EH (cell line): ENCODE measurements around the gene GRM7.

Source experiments
- DNase-seq: peaks from one replicate; pipeline ENCODE4 v3.0.0-alpha.2; 2015; ENCODE audit warnings: low read depth

The GRM7 gene

DNA sequence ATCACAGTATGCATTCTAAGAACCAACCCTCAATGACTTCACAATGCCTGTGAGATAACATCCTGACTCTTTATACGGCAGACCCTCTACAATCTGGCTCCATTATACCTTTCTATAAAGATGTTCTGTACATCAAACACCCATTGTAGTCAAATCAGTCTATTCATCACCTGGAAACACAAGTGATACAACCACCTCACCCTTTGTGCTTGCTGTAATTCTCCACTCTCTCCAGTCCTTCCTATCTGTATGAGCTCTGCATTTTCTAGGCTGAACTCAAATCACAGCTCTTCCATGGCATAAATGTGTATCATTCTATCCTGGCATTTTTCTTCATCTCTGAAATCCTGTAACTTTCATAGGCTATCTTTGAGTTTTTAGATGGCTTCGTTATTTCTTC lies 539.4 kb downstream of the GRM7 start:
- no peak for DNase-seq

DNA sequence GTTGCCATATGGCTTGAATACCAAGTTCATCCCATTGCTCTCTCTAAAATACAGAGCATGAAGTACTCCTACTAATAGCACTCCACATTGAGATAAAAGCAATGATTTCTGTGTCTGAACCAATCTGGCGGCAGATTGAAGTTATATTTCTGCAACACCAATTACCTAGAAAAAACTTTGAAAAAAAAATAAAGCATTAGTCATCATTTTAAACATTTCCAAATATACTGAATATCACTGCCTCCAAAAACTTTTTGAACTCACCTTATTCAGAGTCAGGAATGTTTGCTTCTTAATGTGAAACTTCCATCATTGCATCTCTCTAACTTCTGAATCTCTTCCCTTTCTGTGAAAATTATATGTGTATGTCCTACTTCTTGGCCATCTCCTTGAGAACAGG lies 540.5 kb downstream of the GRM7 start:
- DNase-seq = no peak

DNA sequence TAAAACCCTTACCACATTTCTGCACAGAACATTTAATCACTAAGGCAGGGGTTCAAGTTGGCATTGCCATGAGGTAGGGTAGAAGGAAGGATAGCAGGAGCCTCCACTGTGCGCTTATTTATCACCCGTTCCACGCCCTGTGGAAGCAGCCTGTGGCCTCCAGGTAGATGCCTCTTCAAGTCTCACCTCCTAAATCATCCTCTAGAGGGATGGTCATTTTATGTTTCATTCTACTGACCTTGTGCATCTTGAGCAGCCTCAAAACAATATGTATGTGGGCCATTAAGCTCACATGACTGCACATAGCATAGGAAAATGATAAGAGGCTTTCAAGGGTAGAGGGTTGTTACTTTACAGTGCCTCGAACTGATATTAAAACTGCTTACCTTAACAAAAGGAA lies 546.2 kb downstream of the GRM7 start:
- no peak for DNase-seq

DNA sequence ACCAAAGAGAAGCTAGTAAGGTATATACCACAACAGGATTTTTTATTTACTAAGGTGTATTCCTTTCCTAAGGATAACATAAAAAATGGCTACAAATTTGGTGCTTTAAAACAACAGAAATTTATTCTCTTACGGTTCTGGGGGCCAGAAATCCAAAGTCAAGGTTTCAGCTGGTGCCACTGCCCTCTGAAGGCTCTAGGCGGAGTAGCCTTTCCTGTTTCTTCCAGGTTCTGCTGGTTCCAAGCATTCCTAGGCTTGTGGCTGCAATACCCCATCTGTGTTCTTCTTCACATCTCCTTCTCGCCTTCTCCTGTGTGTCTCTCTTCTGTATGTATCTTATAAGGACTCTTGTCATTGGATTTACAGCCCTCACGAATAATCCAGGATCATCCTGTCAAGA lies 549.9 kb downstream of the GRM7 start:
- no peak for DNase-seq

DNA sequence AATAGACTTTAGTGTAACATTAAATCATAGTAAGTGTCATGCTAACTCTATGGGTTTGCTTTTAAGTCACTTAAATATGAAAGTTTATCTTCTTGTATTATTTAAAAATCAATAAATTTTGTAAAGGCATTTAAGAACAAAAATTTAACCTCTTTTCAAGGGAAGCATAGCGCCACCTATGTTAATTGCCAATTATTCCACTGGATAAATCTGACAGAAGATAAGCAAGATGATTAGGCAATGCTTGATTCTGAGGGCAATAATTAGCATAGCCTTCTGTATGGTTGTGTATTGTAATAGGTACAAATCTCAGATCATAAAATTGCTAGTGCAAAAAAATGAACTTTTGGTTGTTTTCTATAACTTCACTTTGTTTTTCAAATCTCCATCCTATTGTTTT lies 560.1 kb downstream of the GRM7 start:
- DNase-seq = no peak

DNA sequence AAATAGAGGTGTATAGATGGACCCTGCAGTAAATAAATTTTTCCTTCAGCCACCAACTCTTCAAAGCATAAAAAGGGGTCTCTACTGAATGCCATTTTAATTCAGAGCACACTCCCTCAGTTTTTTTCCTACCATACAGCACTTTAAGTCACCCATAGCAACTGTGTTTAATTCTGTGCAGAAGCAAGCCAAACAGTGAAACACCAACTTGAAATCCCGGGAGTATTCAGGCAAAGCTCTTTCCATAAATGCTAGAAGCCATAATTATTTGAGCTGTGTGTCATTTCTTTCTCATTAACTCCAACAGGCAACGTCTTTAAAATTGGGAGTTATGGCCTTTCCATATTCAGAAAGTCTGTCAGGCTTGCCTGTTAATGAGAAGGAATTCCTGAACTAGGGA lies 562.1 kb downstream of the GRM7 start:
- DNase-seq = no peak

DNA sequence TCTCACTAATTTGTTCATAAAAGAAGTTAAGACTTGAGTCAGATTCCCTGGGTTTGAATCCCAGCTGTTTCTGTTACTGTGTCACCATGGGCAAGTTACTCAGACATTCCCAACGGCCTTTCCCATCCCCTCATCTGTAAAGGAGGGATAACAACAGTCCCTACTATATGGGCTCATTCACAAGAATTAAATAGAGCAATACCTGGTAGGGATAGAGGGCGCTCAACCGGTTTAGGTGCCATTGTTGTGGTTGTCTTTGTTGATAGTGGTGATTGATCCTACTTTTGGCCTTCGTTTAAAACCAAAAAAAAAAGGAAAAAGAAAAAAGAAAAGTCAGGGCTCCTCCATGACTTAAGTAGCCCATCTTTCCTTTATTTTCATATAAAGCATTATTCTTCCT lies 563.1 kb downstream of the GRM7 start:
- DNase-seq = no peak

DNA sequence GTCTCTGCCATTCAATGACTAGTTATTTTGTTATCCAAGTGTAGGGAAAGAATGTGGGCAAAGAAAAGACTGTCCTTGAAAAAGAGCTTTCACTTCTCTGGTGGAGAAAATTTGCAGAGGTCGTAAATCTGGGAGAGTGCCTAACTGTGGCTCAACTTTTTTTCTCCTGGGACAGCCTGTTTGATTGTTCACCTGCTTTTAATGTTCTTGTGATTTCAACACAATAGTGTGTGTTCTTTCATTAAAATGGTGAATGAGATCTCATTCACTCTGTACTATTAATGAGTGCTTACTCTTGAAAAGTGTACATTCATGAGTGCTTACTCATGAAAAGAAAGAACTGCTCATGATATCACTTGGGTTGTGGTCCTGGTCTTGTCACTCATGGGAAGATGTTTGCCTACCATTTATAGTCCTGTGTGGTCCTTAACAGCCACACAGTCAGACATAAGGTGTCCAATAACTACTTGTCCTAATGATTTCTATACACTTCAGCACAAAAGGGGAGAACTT lies 567.3 kb downstream of the GRM7 start:
- DNase-seq = no peak

DNA sequence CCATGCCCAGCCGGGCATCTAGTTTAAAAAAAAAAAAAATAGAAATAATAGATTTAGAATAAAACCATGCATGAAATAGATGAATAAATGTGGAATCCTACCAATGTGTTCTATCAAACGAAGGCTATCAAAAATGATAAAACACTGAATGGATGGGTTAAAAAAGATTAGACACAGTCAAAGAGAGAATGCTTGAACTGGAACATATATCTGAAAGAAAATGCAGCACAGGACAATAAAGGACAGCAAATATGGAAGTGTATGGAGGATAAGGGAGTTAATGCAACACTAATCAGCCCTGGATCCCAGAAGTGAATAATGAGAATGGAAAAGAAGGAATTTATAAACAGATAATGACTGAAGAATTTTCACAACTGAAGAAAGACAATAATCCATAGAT lies 571.7 kb downstream of the GRM7 start:
- no peak for DNase-seq

DNA sequence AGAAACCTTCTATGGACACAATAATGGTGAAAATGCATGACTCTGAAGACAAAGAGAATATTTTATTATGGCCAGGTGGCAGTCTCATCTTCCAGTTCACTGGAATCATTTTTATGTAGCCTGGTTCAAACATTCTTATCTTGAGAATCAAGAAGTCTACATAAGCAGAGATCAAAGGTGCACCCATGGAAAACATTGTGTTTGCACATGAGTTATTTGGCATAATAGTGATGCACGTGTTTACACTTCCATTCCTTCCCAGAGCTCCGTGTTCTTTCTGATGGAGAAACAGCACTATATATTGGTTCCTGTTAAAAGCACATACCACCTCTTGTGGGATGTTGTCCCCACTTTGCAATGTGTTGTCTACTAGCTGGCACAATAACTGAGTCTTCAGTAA lies 572.2 kb downstream of the GRM7 start:
- DNase-seq = no peak

DNA sequence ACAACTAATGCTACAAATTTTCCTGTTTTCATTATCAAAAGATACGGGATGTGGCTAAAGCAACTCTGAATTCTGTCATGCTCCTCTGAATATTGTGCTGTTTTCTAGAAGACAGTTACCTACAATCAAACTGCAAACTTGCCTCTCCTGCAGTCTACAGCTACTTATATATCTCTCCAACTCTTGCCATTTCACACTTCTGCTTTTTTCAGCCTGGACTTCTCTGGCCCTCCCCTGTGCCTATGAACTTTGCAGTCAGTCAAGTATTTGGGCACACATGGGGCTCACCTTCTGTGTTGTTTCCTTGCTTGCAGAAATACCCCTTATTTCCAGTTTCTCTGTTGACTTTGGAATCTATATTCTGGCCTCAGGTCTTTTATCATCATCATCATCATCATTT lies 575.6 kb downstream of the GRM7 start:
- no peak for DNase-seq

DNA sequence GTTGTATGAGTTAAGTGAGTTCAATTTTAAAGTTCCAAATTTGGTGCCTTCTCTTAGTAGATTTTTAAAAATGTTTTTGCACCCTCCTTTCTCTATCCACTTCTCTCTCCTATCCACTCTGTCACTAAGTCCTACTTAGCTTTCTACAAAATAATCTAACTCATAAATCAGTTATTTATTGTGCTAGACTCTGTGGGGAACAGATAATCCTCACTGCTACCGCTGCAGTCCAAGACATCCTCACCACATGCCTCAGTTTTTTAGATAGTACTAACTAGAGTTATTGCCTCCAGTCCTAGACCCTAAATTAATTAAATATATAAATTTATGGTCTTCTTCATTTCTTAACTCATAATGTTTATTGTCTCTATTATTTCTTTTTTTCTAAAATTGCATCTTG lies 576.3 kb downstream of the GRM7 start:
- DNase-seq = no peak

DNA sequence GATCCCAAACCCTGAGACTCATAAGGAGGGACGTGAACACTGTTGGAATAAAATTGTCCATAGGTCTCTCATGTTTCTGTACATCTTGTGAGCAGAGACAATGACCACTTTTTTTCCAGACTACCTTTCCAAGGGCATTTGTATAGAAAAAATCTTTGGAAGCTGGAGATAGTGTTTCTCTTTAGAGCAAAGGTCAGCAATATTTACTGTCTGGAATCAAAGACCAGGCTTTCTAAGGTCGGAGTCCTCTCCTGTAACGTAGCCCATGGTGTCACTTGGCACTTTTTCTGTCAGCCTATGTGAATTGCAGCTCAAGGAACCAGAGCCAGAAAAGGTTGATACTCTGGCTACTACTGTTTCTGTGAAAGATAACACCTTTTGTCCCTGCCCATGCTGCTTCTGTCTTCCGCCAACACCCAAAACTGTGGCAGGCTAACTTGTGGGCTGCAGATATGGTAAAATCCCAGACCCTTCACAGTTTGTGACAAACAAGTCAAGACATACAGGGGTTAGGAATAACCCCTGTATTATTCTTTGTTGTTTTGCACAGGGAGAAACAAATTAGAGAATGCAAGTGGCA lies 578.3 kb downstream of the GRM7 start:
- no peak for DNase-seq

DNA sequence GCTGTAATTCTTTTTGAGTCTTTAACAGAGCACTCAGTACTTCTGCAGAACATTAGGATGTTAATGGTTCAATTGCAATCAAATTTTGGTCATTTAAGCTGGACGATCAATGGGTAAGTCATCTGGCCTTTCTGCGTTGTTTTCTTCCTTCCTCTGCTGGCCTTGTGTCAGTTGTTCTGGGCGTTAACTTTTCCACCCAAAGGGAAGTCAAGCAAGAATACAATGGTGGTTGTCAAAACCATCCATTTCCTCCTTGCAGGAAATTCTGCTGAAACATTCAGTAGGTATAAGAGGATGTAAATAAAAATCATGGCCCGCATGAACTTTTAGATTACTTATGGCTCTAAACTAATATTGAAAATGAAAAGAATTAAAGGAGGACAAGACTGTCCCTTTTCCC lies 584.0 kb downstream of the GRM7 start:
- DNase-seq = no peak

DNA sequence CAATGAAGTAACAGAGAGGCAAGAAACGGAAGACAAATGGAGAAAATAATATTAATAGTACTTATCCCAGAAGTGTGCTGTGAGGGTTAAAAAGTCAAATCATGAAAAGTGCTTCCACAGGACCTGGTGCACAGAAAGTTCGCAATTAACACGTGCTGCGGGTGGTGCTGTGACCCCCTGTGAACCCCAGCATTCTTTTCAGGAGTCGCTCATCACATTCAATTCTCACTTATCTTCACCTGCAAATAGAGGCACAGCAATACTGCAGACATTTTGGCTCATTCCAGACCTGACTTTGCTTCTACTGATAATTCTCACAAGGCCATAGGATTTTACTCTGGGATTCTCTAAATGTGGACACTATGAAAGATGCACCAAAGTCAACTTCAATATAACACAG lies 584.4 kb downstream of the GRM7 start:
- no peak for DNase-seq

DNA sequence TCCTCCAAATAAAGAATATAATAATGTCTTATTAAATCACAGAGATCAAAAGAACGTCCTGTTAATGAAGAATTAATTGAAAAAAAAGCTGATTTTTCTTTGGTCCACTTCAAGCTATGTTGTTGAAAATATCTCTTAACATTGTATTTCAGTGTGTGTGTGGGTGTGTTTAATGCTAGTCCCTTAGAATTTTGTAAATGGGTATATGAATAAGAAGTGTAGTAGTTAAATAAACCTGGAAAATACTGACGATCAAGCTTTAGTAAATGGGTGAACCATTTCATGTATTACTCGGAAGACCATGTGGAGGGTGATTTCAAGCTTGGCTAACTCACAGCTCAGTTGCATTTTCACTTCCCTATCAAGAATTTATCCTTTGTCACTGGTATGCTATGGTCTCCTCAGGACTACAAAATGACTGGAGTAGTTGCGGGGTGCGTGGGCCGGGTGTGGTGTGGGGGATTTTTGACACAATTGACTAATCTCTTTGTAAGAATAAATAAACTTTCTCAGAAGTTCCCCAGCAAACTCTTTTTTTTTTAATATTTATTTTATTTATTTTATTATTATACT lies 586.4 kb downstream of the GRM7 start:
- no peak for DNase-seq

DNA sequence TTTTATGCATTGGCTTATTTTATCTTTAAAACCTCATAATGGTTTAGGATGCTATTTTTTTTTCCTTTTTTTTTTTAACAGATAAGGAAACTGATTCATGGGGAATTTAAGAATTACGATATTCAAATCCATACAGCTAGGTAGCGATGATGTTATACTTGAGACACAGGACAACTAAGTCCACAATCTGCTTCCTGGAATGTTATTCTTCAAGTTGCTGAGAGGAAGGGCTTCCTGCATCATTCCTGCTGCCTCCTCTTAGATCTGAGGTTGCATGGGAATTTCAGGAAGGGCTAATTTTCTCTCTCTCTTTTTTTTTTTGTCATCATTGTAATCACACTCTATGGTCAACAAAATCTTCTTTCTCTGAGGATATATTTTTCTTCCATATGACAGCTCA lies 595.5 kb downstream of the GRM7 start:
- DNase-seq = no peak

DNA sequence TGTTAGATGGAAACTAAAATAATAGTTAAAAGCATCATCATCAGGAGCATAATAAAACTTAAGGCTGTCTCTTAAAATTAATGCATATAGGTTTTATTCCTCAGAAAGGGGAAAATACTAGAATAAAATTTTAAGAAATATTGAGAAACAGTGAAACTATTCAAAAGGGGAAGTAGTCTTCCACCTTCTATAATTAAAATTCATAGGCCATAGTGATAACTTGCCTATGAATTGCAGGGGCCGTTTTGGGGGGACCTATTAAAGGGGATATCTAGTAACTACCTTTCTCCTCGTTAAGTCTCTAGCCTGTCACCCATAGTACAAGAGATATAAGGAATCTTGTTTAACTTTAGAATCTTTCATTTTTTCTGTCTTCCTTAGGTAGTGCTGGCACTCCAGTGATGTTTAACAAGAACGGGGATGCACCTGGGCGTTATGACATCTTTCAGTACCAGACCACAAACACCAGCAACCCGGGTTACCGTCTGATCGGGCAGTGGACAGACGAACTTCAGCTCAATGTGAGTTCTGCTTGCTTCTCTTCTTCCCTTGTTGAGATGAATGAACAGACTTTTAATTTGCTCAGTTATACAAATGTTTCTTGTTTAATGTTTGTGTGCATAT lies 600.4 kb downstream of the GRM7 start:
- DNase-seq = no peak

DNA sequence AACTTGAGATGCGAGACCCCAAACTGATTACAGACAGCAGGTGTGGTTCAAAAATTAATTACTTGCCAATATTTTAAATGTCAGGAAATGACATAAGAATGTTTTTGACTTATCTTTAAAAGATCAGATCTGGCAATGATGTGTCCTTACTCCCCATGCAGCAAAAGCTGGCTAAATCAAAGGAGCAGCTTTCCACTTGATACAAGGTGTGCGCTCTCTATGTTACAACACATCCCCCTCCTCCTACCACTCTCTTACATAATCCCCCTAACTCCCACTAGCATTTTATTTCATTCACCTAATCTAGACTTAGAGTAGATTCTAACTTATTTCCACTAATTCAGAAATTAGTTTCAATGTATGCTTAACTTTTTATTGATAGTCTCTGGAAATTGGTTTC lies 609.0 kb downstream of the GRM7 start:
- DNase-seq = no peak

DNA sequence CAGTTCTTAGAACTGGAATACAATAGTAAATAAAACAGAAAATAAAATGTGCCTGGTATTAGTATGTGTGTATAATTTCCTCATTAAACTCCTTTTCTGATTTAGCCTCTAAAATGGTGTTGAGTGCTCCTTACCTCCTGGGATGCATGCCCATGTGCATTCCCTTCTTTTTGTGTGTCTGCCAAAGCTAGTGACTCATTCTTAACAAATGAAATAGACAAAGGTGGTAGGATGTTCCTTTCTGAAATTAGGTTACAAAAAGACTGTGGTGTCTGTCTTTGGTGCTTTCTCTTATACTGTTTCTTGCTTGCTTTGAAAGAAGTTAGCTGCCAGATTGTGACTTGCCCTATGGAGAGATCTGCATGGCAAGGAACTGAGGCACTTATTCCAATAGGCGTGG lies 623.7 kb downstream of the GRM7 start:
- DNase-seq = no peak

DNA sequence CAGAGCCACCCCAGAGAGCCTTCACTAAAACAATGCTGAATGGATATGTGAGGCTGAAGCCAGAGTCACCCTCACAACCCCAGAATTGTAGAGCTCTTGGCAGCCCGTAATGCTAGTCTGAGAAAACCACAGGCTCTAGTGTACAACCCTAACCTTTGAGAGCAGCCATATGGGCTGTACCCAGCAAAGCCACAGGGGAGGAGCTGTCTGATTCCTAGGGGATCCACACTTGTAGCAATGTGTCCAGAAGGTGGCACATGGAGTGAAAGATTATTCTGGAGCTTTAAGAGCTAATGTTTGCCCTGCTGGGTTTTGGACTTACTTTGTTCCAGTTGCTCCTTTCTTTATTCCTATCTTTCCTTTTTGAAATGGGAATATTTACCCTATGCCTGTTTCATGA lies 626.8 kb downstream of the GRM7 start:
- DNase-seq = no peak

DNA sequence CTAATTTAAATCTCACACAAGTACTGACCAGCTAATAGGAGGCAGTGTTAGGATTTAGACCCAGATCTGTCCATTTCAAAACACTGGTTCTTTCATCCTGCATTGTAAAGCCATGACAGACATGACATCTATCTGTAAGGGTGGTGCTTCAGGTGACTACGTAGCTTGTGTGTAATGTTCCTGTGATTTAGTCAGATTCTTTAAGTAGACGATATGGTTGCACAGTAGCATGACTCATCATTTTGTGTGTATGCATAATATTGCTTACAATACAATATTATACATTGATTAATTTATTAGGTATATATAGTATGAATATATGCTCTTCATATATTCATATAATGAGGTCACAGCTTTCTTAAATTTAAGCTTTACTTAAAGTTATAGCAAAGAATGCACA lies 628.5 kb downstream of the GRM7 start:
- DNase-seq = no peak

DNA sequence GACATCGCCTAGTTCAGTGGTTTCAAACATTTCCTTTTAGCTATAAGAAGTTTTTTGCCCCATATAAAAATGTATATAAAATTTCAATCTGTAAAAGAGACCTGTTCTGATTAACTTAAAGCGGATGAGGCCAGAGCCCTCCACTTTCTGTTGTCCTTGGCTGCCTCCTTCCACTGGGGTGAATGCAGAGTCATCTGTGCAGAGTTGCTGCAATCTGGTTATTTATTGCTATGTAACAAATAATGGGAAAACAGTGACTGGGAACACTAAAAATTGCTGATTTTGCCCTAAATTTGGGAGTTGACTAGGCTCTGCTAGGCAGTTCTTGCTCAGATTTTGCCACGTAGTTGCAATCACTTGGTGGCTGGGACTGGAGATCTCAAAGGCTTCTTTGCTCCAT lies 637.8 kb downstream of the GRM7 start:
- DNase-seq = no peak

DNA sequence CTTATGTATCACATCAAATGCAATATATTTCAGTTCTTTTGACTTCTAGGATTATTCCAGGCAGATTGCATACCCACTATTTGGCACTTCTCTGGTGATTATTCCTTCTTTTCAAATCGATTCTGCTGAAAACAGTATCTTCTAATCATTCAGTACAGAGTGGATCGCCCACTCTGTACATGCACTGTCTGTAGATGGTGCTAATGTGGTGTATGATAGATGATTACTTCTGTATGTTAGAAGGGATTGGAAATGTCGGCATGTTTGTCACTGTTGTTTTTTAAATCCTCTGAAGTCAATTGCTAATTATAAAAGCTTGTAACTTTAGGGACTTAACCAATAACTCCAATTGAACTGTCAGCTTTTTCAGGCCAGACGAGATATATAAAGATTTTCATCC lies 642.5 kb downstream of the GRM7 start:
- no peak for DNase-seq
